HG03159 (cell line): ENCODE results near the gene BICRA.

Experiments used
- ATAC-seq: cut with Tn5 transposase; IDR thresholded peaks from one replicate; pipeline ENCODE4 v1.9.1; 2021; ENCODE audit warnings: mild to moderate bottlenecking, moderate library complexity; ENCODE audit not compliant: unreplicated experiment

Gene BICRA

DNA sequence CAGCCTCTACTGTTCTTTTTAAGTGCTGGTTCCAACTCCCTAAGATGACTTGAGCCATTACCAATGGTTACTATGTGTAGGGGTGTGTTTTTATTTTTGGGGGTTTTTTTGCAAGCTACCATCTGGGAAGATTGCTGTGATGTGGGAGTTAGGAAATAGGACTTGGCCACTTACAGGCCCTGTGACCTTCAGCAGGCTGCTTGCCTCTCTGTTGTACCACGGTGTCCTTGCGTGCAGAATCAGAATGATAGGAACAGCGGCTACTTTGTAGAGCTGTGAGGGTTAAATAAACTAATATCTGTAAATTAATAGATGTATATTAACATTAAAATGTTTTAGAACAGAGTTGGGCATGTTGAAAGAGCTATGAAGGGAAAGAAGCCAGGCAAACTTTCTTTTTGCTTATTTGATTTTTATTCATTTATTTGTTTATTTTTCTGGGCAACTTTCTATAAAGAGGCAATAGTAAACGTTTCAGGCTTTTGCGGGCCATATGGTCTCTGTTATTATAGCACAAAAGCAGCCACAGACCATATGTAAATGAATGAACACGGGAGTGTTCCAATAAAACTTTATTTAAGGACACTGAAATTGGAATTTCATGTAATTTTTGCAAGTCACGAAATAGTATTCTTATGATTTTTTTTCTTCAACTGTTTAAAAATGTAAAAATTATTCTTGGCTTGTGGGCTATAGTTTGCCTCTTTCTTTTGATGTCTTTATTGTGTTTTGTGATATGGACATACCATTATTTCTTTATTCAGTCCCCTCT is 77.9 kb downstream of the BICRA start:
- no peak for ATAC-seq

DNA sequence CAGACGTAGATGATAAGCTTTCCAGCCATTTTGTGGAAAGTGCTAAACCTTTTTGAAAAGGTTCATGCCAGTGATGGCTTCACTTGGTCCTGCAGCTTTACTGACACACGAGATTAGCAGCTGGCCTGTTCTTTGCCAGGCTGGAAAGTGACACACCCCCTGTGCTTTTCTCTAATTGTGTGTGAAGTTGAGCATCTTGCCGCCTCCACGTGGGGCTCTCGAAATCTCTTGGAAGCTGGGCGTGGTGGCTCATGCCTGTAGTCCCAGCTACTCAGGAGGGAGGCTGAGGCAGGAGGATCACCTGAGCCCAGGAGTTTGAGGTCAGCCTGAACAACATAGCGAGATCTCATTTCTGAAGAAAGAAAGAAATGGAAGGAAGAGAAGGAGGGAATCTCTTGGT is 79.0 kb downstream of the BICRA start:
- no peak for ATAC-seq

DNA sequence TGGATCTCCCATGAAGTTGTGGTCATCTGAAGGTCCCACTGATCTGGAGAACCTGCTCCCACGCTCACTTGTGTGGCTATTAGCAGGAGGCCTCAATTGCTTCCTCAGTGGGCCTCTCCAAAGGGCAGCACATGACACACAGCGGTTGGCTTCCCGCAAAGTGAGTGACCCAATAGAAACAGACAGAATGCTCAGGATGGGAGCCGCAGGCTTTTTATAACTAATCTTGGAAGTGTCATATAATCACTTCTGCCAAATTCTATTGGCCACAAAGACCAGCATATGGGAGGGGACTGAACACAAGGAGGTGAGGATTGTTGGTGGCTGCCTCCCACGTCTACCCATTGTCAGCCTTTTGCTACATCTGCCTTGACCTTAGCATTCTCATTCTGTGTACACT is 82.2 kb downstream of the BICRA start:
- ATAC-seq = no peak

DNA sequence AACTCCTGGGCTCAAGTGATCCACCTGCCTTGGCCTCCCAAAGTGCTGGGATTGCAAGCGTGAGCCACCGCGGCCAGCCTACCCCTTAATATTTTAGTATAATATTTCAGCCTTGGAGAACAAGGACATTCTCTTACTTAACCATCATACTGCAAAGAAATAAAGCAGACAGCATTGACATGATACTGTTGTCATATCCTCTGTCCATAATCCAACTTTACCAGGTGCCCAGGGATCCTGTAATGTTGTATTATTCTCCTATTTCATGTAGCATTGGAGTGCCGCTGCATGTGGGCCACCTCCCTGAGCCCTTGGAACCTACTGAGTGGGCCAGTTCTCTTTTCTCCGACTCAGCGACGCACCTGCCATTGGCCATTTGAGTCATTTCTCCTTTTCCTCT is 82.8 kb downstream of the BICRA start:
- ATAC-seq = no peak

DNA sequence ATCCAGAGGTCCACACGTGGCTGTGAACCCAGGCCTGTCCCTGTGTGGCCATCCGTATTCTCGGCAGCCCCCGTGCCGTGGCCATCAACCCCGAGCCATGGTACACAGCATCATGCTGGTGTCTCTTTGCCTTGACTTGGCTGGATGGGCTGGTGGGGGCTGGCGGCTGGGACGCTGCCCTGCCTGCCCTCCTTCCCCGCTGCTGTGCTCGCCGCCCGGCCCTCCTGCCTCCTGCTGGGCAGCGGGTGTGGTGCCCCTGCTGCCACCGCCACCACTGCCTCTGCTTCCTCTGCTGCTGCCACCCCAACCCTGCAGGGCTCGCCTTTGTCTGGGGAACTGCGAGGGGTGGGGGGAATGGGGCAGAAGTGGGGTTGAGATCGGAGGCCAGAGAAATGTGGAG is 84.6 kb downstream of the BICRA start:
- no peak for ATAC-seq

DNA sequence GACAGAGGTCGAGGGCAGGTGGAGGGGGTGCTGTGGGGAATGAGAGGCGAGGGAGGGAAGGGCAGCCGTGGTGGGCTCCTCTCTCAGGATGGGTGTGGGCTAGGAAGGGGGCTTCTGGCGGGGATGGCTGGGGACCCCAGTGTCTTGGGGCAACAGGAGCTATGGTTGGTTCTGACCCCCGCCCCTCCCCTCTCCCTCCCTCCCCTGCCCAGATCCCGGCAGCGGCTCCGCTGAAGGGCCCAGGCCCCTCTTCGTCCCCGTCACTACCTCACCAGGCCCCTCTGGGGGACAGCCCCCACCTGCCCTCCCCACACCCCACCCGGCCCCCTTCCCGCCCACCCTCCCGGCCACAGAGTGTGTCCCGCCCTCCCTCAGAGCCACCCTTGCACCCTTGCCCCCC is 85.0 kb downstream of the BICRA start:
- ATAC-seq = no peak

DNA sequence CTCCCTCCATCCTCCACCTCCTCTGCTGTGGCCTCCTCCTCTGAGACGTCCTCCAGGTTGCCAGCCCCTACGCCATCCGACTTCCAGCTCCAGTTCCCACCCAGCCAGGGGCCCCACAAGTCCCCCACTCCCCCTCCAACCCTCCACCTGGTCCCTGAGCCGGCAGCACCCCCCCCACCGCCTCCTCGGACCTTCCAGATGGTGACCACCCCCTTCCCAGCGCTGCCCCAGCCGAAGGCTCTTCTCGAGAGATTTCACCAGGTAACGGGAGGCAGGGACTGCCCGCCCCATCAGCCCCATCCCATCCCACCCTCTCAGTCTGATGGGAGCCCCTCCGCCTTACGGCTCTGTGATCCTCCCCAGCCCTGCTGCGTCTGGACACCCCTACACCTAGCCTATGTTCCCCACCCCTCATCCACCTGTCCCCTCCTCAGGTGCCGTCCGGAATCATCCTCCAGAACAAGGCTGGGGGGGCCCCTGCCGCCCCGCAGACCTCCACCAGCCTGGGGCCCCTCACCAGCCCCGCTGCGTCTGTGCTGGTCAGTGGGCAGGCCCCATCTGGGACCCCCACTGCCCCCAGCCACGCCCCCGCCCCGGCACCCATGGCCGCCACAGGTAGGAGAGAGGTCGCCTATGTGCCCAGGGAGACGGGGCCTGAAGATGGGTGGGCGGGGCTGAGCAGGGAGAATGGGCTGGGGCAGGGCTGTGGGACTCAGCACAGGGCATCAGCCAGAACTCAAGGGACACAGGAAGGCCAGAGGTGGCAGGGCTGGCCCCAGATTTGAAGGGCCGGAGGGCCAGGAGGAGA is 85.7 kb downstream of the BICRA start:
- no peak for ATAC-seq

DNA sequence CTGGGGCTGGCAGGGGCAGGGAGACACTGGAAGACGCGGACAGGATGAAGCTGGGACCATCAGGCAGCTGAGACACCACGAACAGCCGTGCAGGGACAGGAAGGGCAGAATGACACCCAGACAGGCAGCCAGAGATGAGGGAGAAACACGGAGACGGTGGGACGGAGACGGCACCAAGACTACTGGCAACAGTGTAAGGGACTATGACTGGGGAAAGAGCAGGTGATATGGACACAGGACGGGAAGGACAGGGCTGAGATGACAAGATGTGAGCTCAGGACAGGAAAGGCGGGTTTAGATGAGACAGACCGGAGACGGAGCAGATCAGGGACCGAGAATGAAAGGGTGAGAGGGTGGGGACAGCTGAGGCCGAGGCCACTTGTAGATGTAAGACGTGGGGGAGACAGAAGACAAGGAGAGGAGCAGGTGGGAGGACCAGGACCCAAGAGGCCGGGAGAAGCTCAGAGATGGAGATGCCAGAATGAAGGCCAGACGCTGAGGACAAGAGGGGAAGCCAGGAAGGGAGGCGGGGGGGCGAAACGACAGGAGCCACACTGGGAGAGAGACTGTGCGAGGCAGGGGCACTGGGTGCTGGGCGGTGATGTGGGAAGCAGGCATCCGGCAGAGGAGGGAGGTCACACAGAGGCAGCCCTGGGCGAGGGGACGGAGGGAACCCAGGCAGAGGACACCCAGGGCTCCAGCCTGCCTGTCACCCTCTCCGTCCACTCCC is 86.8 kb downstream of the BICRA start:
- ATAC-seq = no peak

DNA sequence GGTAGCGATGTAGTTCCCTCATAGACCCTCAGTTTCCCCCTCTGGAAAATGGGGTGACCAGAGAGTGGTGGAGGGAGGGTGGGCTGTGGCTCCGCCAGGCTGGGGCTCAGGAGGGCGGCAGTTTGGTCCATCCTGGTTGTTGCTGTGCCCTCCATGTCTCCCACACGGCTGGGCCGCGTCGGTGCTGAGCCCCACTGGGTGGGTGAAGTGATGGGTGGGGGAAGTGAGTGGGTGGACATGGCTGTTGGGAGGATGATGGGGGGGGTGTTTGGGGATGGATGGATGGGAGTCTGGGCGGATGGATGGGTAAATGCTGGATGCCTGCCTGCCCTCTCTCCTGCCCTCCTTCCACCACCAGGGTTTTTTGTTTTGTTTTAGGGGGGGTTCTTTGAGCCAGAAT is 87.7 kb downstream of the BICRA start:
- no peak for ATAC-seq

DNA sequence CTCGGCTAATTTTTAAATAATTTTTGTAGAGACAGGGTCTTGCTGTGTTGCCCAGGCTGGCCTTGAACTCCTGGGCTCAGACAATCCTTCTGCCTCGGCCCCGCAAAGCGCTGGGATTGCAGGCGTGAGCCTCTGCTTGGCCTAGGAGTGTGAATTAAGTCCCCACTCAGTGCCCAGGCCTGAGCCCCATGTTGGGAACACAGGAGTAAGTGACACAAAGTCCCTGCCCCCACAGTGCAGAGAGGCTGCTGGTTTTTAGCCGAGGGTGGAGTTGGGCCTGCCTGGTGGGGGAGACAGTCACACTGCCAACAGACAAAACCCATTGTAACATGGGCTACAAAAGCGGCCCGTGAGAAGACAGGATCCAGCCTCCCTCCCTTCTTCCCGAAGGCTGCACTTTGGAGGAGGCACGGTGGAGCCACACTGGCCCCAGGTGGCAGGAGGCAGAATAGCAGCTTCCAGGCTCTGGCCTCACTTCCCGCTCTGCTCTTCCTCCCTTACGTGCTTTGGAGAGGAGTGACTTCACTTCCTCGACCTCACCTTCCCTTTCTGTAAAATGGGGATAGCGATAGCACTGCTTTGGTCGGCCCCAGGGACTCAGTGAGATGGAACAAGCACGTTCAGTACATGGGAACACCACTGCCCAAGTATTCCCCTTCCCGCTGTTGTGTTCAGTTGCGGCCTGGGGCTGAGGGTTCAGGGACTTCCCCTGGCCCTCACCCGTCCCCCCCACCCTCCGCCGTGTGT is 89.1 kb downstream of the BICRA start:
- ATAC-seq = no peak

DNA sequence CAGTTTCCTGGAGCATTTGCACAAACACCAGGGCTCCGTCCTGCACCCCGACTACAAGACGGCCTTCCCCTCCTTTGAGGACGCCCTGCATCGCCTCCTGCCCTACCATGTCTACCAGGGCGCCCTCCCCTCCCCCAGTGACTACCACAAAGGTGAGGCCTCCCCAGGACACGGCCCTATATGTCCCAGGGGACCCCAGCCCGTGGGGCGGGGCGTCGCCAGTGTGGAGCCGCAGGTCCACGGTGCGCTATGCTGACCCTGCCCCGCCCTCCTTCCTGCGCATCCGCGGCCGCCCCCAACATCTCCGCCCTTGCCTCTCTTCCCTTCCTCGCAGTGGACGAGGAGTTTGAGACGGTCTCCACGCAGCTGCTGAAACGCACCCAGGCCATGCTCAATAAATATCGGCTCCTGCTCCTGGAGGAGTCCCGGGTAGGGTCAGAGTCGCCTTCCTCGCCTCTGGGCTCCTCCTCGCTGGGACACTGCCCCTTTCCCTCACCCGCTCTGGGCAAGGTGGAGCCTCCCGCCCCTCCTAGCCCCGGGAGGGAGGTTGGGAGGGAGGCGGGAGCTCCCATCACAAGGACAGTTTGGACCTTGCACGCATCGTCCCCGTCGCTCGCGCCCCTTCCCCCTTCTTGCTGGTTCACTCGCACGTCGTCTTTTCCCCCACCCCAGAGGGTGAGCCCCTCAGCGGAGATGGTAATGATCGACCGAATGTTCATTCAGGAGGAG is 89.9 kb downstream of the BICRA start:
- ATAC-seq = no peak

DNA sequence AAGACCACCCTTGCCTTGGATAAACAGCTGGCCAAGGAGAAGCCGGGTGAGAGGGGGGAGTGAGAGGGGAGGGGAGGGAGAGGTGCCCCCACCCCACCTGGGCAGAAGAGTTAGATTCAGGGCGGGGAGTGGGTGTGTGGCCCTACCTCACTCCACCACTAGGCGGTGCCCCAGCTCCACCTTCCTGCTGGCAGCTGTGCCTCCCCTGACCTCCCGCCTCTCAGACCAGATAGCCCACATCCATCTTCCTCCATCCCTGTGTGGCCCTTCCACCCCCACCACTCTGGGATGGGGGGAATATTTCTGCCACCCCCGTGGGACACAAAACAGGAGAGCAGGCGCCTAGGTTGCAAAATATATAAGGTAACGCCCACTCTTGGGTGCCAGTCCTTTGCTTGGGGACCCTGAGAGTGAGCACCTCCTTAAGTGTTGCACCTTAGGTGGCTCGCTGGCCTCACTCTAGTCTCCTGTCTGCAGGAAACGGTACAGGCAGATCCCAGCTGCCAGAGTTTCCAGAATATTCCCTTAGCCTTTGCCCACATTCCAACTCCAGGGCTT is 90.5 kb downstream of the BICRA start:
- no peak for ATAC-seq

DNA sequence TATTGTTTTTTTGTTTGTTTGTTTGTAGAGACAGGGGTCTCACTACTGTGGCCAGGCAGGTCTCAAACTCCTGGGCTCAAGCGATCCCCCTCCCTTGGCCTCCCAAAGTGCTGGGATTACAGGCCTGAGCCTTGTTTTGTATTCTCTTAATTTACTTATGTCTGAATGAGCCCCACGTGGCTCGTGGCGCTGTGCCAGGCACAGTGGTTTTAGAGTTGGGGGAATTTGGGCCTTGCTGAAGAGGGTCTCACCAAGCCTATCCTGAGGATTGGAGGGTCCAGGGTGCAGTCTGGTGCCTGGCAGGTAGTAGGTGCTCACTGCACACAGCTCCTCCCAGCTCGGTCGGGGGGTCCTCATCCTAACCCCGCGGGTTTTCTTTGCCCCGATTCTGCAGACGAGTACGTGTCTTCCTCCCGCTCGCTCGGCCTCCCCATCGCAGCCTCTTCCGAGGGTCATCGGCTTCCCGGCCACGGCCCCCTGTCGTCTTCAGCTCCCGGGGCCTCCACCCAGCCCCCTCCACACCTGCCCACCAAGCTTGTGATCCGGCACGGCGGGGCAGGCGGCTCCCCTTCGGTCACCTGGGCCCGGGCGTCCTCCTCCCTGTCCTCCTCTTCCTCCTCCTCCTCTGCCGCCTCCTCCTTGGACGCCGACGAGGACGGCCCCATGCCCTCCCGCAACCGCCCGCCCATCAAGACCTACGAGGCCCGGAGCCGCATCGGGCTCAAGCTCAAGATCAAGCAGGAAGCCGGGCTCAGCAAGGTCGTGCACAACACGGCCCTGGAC is 92.2 kb downstream of the BICRA start:
- ATAC-seq = no peak

DNA sequence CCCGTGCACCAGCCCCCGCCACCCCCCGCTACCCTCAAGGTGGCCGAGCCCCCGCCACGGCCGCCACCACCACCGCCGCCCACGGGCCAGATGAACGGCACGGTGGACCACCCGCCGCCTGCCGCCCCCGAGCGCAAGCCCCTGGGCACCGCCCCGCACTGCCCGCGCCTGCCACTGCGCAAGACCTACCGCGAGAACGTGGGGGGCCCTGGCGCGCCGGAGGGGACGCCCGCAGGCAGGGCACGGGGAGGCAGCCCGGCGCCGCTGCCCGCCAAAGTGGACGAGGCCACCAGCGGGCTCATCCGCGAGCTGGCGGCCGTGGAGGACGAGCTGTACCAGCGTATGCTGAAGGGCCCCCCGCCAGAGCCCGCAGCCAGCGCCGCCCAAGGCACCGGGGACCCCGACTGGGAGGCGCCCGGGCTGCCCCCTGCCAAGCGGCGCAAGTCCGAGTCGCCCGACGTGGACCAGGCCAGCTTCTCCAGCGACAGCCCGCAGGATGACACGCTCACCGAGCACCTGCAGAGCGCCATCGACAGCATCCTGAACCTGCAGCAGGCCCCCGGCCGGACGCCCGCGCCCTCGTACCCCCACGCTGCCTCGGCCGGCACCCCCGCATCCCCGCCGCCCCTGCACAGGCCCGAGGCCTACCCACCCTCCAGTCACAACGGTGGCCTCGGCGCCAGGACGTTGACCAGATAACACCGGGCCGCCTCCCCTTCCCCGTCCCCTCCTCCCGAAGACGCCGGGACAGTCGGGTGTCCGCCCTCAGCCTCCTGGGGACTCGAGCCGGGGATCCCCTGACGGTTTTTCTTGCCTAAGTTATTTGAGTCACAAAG is 93.0 kb downstream of the BICRA start:
- no peak for ATAC-seq

DNA sequence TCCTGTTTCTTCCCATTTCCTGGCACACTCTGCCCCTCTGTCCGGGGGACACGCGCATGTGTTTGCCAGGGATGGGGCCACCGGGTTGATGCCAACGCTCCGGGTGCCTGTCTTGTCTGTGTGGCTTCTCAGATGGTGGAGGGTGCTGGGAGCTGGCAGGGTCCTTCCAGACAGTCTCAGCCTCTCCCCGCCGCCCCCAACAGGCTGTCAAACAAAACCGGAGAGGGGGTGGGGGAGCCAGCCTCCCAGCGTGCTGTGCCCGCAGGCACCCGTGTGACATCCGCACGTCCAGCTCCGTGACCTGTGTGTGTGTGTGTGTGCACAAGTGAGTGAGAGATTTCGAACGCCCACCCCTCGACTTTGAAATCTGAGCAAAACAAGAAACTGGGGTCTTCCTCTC is 93.7 kb downstream of the BICRA start:
- ATAC-seq = no peak

DNA sequence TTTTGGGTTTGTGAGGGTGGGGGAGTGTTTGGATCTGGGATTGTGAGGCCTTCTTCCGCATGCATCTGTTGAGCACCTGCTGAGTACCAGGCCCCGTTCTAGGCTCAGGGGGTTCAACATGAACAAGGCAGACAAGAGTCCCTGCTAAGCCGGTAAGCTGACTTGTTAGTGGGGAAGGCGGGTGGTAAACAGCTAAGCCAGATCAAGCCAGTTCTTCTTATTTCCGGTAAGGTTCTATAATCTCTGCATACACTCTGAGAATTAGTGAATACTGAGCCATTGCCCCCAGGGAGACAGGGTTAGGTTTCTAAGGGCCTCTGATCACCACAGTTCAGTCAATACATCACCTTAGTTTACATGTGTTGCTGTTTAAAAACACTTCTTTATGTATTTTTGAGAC is 94.4 kb downstream of the BICRA start:
- no peak for ATAC-seq

DNA sequence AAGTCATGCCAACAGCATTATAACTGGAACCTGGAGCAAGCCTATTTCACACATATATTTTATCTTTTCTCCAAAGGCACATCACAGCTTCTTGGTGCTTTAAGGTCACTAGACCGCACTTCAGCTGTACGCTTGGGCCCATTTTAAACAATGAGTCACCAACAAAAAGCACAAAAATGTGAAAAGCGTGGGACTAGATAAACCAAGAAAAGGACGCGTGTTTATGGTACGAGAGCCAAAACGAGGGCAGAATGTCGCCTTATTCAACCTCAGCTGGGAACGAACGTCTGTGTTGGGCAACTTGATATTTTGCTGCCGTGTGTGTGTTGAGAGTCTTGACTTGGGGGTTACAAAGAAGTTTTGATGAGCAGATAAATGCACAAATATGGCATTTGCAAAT is 95.1 kb downstream of the BICRA start:
- no peak for ATAC-seq

DNA sequence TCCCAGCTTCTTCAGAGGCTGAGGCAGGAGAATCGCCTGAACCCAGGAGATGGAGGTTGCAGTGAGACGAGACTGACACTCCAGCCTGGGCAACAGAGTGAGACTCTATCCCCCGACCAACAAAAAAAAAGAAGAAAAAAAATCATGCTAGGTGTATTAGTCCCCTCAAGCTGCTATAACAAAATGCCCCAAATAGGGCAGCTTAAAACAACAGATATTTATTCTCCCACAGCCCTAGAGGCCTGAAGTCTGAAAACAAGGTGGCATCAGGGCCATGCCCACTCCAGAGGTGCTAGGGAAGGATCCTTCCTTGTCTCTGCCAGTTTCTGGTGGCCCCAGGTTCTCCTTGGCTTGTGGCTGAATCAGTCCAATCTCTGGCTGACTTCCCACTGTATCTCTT is 95.7 kb downstream of the BICRA start:
- ATAC-seq = no peak
